Measurements from ENCODE around the gene PPCS.

The PPCS gene

GRCh38 chr1:42450061-42450460 lies 6.3 kb upstream of the PPCS start:
- Histone ChIP-seq H3K9me3 (ENCODE audit: insufficient read depth, low read length) (peaks cover 3% of the 10 kb centered on the region; the same call in 1 of the 2 replicates), H3K4me3 (ENCODE audit: insufficient read length, low read depth) (no peak overlapping the region), H3K36me3 (ENCODE audit: insufficient read depth, insufficient read length, low read length) (no peaks in the 10 kb centered on the region), H3K27me3 (ENCODE audit: insufficient read depth, insufficient read length) (no peaks in the 10 kb centered on the region), H3K4me1 (ENCODE audit: insufficient read depth, insufficient read length) (no peaks in the 10 kb centered on the region), H3K9ac (ENCODE audit: insufficient read length, low read depth) (no peak overlapping the region)
- DNase-seq (ENCODE audit: low read depth, low spot score), result no peak
- no peak for TF ChIP-seq SUZ12 (IDR thresholded peaks at IDR 0.05; ENCODE audit: extremely low read depth, insufficient read depth, insufficient read length)
- no peak for TF ChIP-seq ZNF274 (IDR thresholded peaks at IDR 0.05; ENCODE audit: low read depth, low read length)
- TF ChIP-seq YY1 (IDR thresholded peaks at IDR 0.05; ENCODE audit: insufficient read depth, insufficient read length), result no peak

GRCh38 chr1:42453386-42453785 lies 3.0 kb upstream of the PPCS start:
- H3K27me3 ChIP-seq (ENCODE audit: insufficient read depth, insufficient read length), result no peaks in the 10 kb centered on the region
- peaks cover 9% of the 10 kb centered on the region for H3K4me1 ChIP-seq (ENCODE audit: insufficient read depth, insufficient read length)
- DNase-seq (ENCODE audit: low read depth, low spot score), result no peak
- no peak overlapping the region for H3K9ac ChIP-seq (ENCODE audit: insufficient read length, low read depth)
- H3K9me3 ChIP-seq (ENCODE audit: insufficient read depth, low read length), result peaks cover 3% of the 10 kb centered on the region; the same call in 1 of the 2 replicates
- no peak for TF ChIP-seq YY1 (IDR thresholded peaks at IDR 0.05; ENCODE audit: insufficient read depth, insufficient read length)
- no peak for TF ChIP-seq SUZ12 (IDR thresholded peaks at IDR 0.05; ENCODE audit: extremely low read depth, insufficient read depth, insufficient read length)
- TF ChIP-seq ZNF274 (IDR thresholded peaks at IDR 0.05; ENCODE audit: low read depth, low read length), result no peak
- H3K4me3 ChIP-seq (ENCODE audit: insufficient read length, low read depth), result no peak overlapping the region
- H3K36me3 ChIP-seq (ENCODE audit: insufficient read depth, insufficient read length, low read length), result peaks cover 11% of the 10 kb centered on the region

- no peak for TF ChIP-seq YY1 (IDR thresholded peaks at IDR 0.05; ENCODE audit: insufficient read depth, insufficient read length)
- no peak for TF ChIP-seq ZNF274 (IDR thresholded peaks at IDR 0.05; ENCODE audit: low read depth, low read length)
- TF ChIP-seq SUZ12 (IDR thresholded peaks at IDR 0.05; ENCODE audit: extremely low read depth, insufficient read depth, insufficient read length), result no peak
- DNase-seq (ENCODE audit: low read depth, low spot score), result no peak
- no peaks in the 10 kb centered on the region for H3K27me3 ChIP-seq (ENCODE audit: insufficient read depth, insufficient read length)
- no peak overlapping the region for H3K4me3 ChIP-seq (ENCODE audit: insufficient read length, low read depth)
- H3K9ac ChIP-seq (ENCODE audit: insufficient read length, low read depth), result no peak overlapping the region
- H3K36me3 ChIP-seq (ENCODE audit: insufficient read depth, insufficient read length, low read length), result peaks cover 21% of the 10 kb centered on the region
- peaks cover 9% of the 10 kb centered on the region for H3K4me1 ChIP-seq (ENCODE audit: insufficient read depth, insufficient read length)
- H3K9me3 ChIP-seq (ENCODE audit: insufficient read depth, low read length), result peaks cover 3% of the 10 kb centered on the region; the same call in 1 of the 2 replicates
These were observed 1.9 kb upstream of the PPCS start for GRCh38 chr1:42454403-42454802.

- H3K36me3 ChIP-seq (ENCODE audit: insufficient read depth, insufficient read length, low read length), result peaks cover 41% of the 10 kb centered on the region
- H3K4me1 ChIP-seq (ENCODE audit: insufficient read depth, insufficient read length), result peaks cover 9% of the 10 kb centered on the region
- H3K4me3 ChIP-seq (ENCODE audit: insufficient read length, low read depth), result peak overlapping the region; percentile 95
- no peaks in the 10 kb centered on the region for H3K27me3 ChIP-seq (ENCODE audit: insufficient read depth, insufficient read length)
- peak; percentile 56 for DNase-seq (ENCODE audit: low read depth, low spot score)
- peak overlapping the region; percentile 99 for H3K9ac ChIP-seq (ENCODE audit: insufficient read length, low read depth)
- H3K9me3 ChIP-seq (ENCODE audit: insufficient read depth, low read length), result no peaks in the 10 kb centered on the region
- TF ChIP-seq SUZ12 (IDR thresholded peaks at IDR 0.05; ENCODE audit: extremely low read depth, insufficient read depth, insufficient read length), result no peak
- TF ChIP-seq ZNF274 (IDR thresholded peaks at IDR 0.05; ENCODE audit: low read depth, low read length), result no peak
- no peak for TF ChIP-seq YY1 (IDR thresholded peaks at IDR 0.05; ENCODE audit: insufficient read depth, insufficient read length)
These were observed 379 bp downstream of the PPCS start for GRCh38 chr1:42456754-42457089.

- H3K9me3 ChIP-seq (ENCODE audit: insufficient read depth, low read length), result no peaks in the 10 kb centered on the region
- no peak overlapping the region for H3K9ac ChIP-seq (ENCODE audit: insufficient read length, low read depth)
- H3K4me1 ChIP-seq (ENCODE audit: insufficient read depth, insufficient read length), result peaks cover 6% of the 10 kb centered on the region
- H3K36me3 ChIP-seq (ENCODE audit: insufficient read depth, insufficient read length, low read length), result peaks cover 41% of the 10 kb centered on the region
- no peak overlapping the region for H3K4me3 ChIP-seq (ENCODE audit: insufficient read length, low read depth)
- peaks cover 15% of the 10 kb centered on the region for H3K27me3 ChIP-seq (ENCODE audit: insufficient read depth, insufficient read length)
- DNase-seq (ENCODE audit: low read depth, low spot score), result no peak
- TF ChIP-seq SUZ12 (IDR thresholded peaks at IDR 0.05; ENCODE audit: extremely low read depth, insufficient read depth, insufficient read length) (no peak), YY1 (IDR thresholded peaks at IDR 0.05; ENCODE audit: insufficient read depth, insufficient read length) (no peak), ZNF274 (IDR thresholded peaks at IDR 0.05; ENCODE audit: low read depth, low read length) (no peak)
These were observed 4.9 kb downstream of the PPCS start for GRCh38 chr1:42461196-42461595.

GRCh38 chr1:42462828-42463763 lies 6.8 kb downstream of the PPCS start, which contains the start of gene CCDC30:
Gene CCDC30, plus strand, starts transcription at chr1:42463286. Its CDS starts 17,266 bp downstream, at chr1:42480552.
- Histone ChIP-seq H3K9me3 (ENCODE audit: insufficient read depth, low read length) (no peaks in the 10 kb centered on the region), H3K27me3 (ENCODE audit: insufficient read depth, insufficient read length) (peaks cover 15% of the 10 kb centered on the region), H3K4me1 (ENCODE audit: insufficient read depth, insufficient read length) (no peaks in the 10 kb centered on the region), H3K4me3 (ENCODE audit: insufficient read length, low read depth) (peak within 1 kb of the TSS; percentile 51), H3K36me3 (ENCODE audit: insufficient read depth, insufficient read length, low read length) (peaks cover 32% of the 10 kb centered on the region), H3K9ac (ENCODE audit: insufficient read length, low read depth) (peak within 1 kb of the TSS; percentile 73)
- DNase-seq (ENCODE audit: low read depth, low spot score), result peak; percentile 99
- TF ChIP-seq SUZ12 (IDR thresholded peaks at IDR 0.05; ENCODE audit: extremely low read depth, insufficient read depth, insufficient read length) (no peak), YY1 (IDR thresholded peaks at IDR 0.05; ENCODE audit: insufficient read depth, insufficient read length) (no peak), ZNF274 (IDR thresholded peaks at IDR 0.05; ENCODE audit: low read depth, low read length) (no peak)

- Histone ChIP-seq H3K36me3 (ENCODE audit: insufficient read depth, insufficient read length, low read length) (peaks cover 24% of the 10 kb centered on the region), H3K4me3 (ENCODE audit: insufficient read length, low read depth) (peak overlapping the region; percentile 51), H3K27me3 (ENCODE audit: insufficient read depth, insufficient read length) (peaks cover 15% of the 10 kb centered on the region), H3K9me3 (ENCODE audit: insufficient read depth, low read length) (no peaks in the 10 kb centered on the region), H3K4me1 (ENCODE audit: insufficient read depth, insufficient read length) (no peaks in the 10 kb centered on the region), H3K9ac (ENCODE audit: insufficient read length, low read depth) (peak overlapping the region; percentile 73)
- DNase-seq (ENCODE audit: low read depth, low spot score), result no peak
- no peak for TF ChIP-seq YY1 (IDR thresholded peaks at IDR 0.05; ENCODE audit: insufficient read depth, insufficient read length)
- no peak for TF ChIP-seq SUZ12 (IDR thresholded peaks at IDR 0.05; ENCODE audit: extremely low read depth, insufficient read depth, insufficient read length)
- no peak for TF ChIP-seq ZNF274 (IDR thresholded peaks at IDR 0.05; ENCODE audit: low read depth, low read length)
These were observed 7.6 kb downstream of the PPCS start for GRCh38 chr1:42463921-42464320.

Measured in NT2/D1 (cell line).